ENCODE measurements around the gene FHIT. TPM values are rescaled to one million over a fixed set of nuclear protein-coding genes. Genes with fewer than 3 reads are reported as not detected.

The FHIT gene
- total RNA-seq, 2 donors from 2014 or later = 6.8 to 12.3 TPM

- Histone ChIP-seq H3K27ac (ENCODE audit: low read depth, low read length) (no peak overlapping the region), H3K9me3 (ENCODE audit: control insufficient read depth, low read length) (no peaks in the 10 kb centered on the region), H3K36me3 (ENCODE audit: control insufficient read depth, insufficient read depth, low read length) (no peaks in the 10 kb centered on the region), H3K4me1 (ENCODE audit: control insufficient read depth, insufficient read depth, low read length) (no peaks in the 10 kb centered on the region), H3K4me3 (ENCODE audit: low read length) (no peak overlapping the region), H3K9ac (ENCODE audit: extremely low read depth, low read length, poor library complexity, severe bottlenecking) (no peak overlapping the region), H3K27me3 (ENCODE audit: control insufficient read depth, insufficient read depth, low read length, poor library complexity, severe bottlenecking) (no peaks in the 10 kb centered on the region)
- peaks cover 4% of the 10 kb centered on the region for H3K4me1 Mint-ChIP-seq
- H3K27me3 Mint-ChIP-seq (ENCODE audit: insufficient read depth) = no peaks in the 10 kb centered on the region
- no peak for TF ChIP-seq CTCF (conservative IDR thresholded peaks at IDR 0.05)
- H3K27ac Mint-ChIP-seq = no peak overlapping the region
- DNase-seq = no peak
- no peak overlapping the region for H3K4me3 Mint-ChIP-seq
- no peaks in the 10 kb centered on the region for H3K36me3 Mint-ChIP-seq (ENCODE audit: low read depth)
- no peaks in the 10 kb centered on the region for H3K9me3 Mint-ChIP-seq
- WGBS, 2 experiments (ENCODE audit: insufficient coverage in 1 of 2, insufficient read length in 1 of 2) = 89 to 100% methylated on average over 1 to 3 of the region's 3 CpGs
Measured at GRCh38 chr3:59771768-59772181, 1479.5 kb downstream of the FHIT start.

- Histone ChIP-seq H3K4me3 (ENCODE audit: low read length) (no peak overlapping the region), H3K9me3 (ENCODE audit: control insufficient read depth, low read length) (no peaks in the 10 kb centered on the region), H3K9ac (ENCODE audit: extremely low read depth, low read length, poor library complexity, severe bottlenecking) (no peak overlapping the region), H3K36me3 (ENCODE audit: control insufficient read depth, insufficient read depth, low read length) (no peaks in the 10 kb centered on the region), H3K27me3 (ENCODE audit: control insufficient read depth, insufficient read depth, low read length, poor library complexity, severe bottlenecking) (no peaks in the 10 kb centered on the region), H3K27ac (ENCODE audit: low read depth, low read length) (no peak overlapping the region), H3K4me1 (ENCODE audit: control insufficient read depth, insufficient read depth, low read length) (no peaks in the 10 kb centered on the region)
- no peak for DNase-seq
- no peak overlapping the region for H3K4me3 Mint-ChIP-seq
- no peaks in the 10 kb centered on the region for H3K27me3 Mint-ChIP-seq (ENCODE audit: insufficient read depth)
- no peaks in the 10 kb centered on the region for H3K9me3 Mint-ChIP-seq
- 85 to 94% methylated on average over 9 to 13 of the region's 13 CpGs for WGBS, 2 experiments (ENCODE audit: insufficient coverage in 1 of 2, insufficient read length in 1 of 2)
- H3K27ac Mint-ChIP-seq = no peak overlapping the region
- no peak for TF ChIP-seq CTCF (conservative IDR thresholded peaks at IDR 0.05)
- no peaks in the 10 kb centered on the region for H3K36me3 Mint-ChIP-seq (ENCODE audit: low read depth)
- H3K4me1 Mint-ChIP-seq = peaks cover 4% of the 10 kb centered on the region
Measured at GRCh38 chr3:59769127-59769750, 1482.0 kb downstream of the FHIT start.

- H3K27me3 ChIP-seq (ENCODE audit: control insufficient read depth, insufficient read depth, low read length, poor library complexity, severe bottlenecking) = no peaks in the 10 kb centered on the region
- Mint-ChIP-seq H3K27me3 (ENCODE audit: insufficient read depth) (no peaks in the 10 kb centered on the region), H3K4me1 (no peaks in the 10 kb centered on the region), H3K27ac (no peak overlapping the region), H3K36me3 (ENCODE audit: low read depth) (no peaks in the 10 kb centered on the region), H3K9me3 (no peaks in the 10 kb centered on the region), H3K4me3 (no peak overlapping the region)
- WGBS, 2 experiments (ENCODE audit: insufficient coverage in 1 of 2, insufficient read length in 1 of 2) = 93% methylated on average over 4 to 6 of the region's 6 CpGs
- DNase-seq = no peak
- no peaks in the 10 kb centered on the region for H3K4me1 ChIP-seq (ENCODE audit: control insufficient read depth, insufficient read depth, low read length)
- H3K27ac ChIP-seq (ENCODE audit: low read depth, low read length) = no peak overlapping the region
- TF ChIP-seq CTCF (conservative IDR thresholded peaks at IDR 0.05) = no peak
- H3K4me3 ChIP-seq (ENCODE audit: low read length) = no peak overlapping the region
- no peak overlapping the region for H3K9ac ChIP-seq (ENCODE audit: extremely low read depth, low read length, poor library complexity, severe bottlenecking)
- no peaks in the 10 kb centered on the region for H3K9me3 ChIP-seq (ENCODE audit: control insufficient read depth, low read length)
- H3K36me3 ChIP-seq (ENCODE audit: control insufficient read depth, insufficient read depth, low read length) = no peaks in the 10 kb centered on the region
Measured at GRCh38 chr3:59766200-59766872, 1484.9 kb downstream of the FHIT start.
